Retinal pigment epithelial cell (primary cell): ENCODE results near the gene WDR27.
A peak's percentile ranks its signal among the peaks of the same experiment; 100 is the strongest.

ENCODE experiments used
- DNase-seq: peaks from one replicate; pipeline ENCODE4 v3.0.0-alpha.2; 2010; ENCODE audit warnings: low read depth
- H3K4me3 ChIP-seq: 2 replicates; pipeline ENCODE4 v1.5.1; 2011; ENCODE audit warnings: mild to moderate bottlenecking, low read length, control low read depth, moderate library complexity
- TF ChIP-seq, protein P1 (sequence below): conservative IDR thresholded peaks from 2 replicates; pipeline ENCODE4 v1.5.1; 2011; ENCODE audit warnings: low read depth, low read length, control low read depth, inconsistent platforms

The WDR27 gene

DNA sequence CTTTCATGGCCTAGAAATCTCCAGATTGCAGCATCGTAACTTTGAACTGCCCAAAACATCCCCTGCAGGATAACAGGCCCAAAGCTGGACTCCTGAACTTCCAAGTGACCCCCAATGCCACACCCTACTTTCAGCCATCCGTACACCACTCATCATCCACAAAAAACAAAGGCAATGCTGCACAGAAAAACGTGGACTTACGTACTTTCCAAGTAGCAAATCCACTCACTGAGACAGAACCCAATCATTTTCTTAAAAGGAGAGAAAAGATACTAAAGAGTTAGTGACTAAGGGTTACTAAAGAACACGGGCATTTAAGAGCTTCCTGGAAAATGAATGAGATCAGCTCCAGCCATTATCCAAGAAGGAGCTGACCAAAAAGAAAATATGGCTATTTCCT is 211.0 kb downstream of the WDR27 start:
- TF ChIP-seq, protein P1, sequence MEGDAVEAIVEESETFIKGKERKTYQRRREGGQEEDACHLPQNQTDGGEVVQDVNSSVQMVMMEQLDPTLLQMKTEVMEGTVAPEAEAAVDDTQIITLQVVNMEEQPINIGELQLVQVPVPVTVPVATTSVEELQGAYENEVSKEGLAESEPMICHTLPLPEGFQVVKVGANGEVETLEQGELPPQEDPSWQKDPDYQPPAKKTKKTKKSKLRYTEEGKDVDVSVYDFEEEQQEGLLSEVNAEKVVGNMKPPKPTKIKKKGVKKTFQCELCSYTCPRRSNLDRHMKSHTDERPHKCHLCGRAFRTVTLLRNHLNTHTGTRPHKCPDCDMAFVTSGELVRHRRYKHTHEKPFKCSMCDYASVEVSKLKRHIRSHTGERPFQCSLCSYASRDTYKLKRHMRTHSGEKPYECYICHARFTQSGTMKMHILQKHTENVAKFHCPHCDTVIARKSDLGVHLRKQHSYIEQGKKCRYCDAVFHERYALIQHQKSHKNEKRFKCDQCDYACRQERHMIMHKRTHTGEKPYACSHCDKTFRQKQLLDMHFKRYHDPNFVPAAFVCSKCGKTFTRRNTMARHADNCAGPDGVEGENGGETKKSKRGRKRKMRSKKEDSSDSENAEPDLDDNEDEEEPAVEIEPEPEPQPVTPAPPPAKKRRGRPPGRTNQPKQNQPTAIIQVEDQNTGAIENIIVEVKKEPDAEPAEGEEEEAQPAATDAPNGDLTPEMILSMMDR = no peak
- H3K4me3 ChIP-seq = no peak overlapping the region
- no peak for DNase-seq

DNA sequence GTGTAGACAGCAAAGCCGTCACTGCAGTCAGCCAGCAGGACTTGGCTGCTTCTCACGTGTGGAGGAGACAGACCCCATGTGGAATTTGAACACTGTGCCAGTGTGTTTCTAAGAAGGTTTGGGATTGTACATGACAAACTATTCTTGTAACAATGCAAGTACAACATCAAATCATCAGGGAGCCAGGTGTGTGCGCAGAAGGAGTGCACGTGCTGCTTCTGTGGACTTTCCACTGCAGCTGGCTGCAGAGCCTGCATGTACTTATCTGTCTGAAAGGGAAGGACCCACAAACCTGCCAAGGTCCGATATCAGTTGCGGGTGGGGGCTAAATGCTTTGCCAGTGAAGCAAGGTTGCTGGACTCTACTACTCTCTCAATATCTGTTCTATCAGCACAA is 211.6 kb downstream of the WDR27 start:
- TF ChIP-seq, protein P1 = no peak
- H3K4me3 ChIP-seq = no peak overlapping the region

GRCh38 chr6:169489563-169490245 is 212.1 kb downstream of the WDR27 start:
- TF ChIP-seq, protein P1 = no peak
- H3K4me3 ChIP-seq = no peak overlapping the region

More for the DNA sequence above, 211.6 kb downstream of the WDR27 start:
- DNase-seq = no peak

DNA sequence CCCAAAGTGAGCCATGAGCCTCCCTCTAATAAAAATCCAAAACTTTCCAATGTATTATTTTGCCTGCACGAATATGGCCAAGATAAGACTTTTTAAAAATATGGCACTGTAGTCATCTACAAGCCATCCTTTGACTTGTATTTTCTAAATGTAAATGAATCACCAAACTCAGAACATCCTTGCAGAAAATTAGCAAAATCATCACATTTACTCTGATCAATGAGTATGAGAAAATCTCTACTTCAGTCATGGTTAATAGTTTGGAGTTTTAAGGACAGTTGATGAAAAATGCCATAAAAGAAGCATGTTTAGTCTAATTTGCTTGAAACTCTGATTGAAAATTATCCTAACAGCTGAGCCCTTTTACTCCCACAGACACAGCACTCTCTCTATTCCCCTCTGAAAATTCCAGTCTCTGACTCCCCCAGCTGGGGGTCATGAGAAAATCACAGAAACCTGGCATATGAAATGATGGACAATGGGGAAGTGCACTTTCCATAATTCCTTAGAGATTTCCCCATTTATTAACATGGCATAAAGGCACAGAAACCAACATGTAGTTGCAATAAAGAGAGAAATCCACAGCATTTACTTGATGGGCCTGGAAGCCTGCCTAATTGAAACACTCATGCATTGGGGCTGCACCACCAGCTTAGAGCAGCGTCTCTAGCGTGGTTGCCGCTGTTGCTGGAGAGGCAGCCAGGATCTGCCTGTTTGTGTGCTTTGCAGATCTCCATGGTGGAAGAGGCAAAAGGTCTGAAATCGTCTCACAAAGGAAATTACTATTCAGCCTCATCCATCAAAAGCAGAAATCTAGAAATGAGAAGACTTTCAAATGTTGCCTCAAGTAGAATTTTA is 214.0 kb downstream of the WDR27 start:
- H3K4me3 ChIP-seq = no peak overlapping the region
- DNase-seq = no peak
- TF ChIP-seq, protein P1 = peak; percentile 11

More at GRCh38 chr6:169489563-169490245, 212.1 kb downstream of the WDR27 start:
- DNase-seq = no peak

- H3K4me3 ChIP-seq = no peak overlapping the region
- TF ChIP-seq, protein P1 = no peak
- DNase-seq = no peak
Observed at GRCh38 chr6:169479783-169480495, 221.9 kb downstream of the WDR27 start.

DNA sequence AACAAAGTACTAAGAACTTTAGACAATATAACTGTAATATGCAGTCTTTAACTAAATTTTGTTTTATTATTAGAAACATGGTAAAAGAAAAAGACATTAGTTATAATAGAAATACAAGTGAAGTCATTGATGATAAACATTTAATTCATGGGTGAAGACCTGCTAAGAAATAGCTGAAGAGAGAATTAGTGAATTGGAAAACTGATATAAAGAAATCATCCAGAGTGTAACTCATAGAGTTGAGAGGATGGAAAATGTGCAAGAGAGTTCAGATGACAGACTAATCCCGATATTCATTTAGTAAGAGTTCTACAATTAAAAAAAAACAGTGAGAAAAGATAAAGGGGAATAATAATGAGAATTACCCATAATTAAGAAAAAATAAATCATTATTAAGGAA is 227.5 kb downstream of the WDR27 start:
- DNase-seq = no peak
- no peak overlapping the region for H3K4me3 ChIP-seq
- TF ChIP-seq, protein P1 = no peak
